HG03575 (cell line): ENCODE results near the gene RABGAP1L.
"Not testable (repeated sequence)": the region's sequence is repeated elsewhere in the genome, so short reads cannot be mapped to it uniquely, and the experiment has no call there.

Experiments used
- ATAC-seq: cut with Tn5 transposase; IDR thresholded peaks from one replicate; pipeline ENCODE4 v1.9.1; 2021; ENCODE audit not compliant: unreplicated experiment, insufficient number of reproducible peaks, low FRiP score; ENCODE audit errors: extremely low read depth

RABGAP1L gene

GRCh38 chr1:174152427-174152826, 6.9 kb upstream of the RABGAP1L start:
- ATAC-seq = no peak

GRCh38 chr1:174153085-174153824, 6.1 kb upstream of the RABGAP1L start:
- ATAC-seq = peak; percentile 38

GRCh38 chr1:174153825-174154107, 5.6 kb upstream of the RABGAP1L start:
- no peak for ATAC-seq

GRCh38 chr1:174156437-174156836, 2.9 kb upstream of the RABGAP1L start:
- no peak for ATAC-seq

- peak; percentile 28 for ATAC-seq
Observed at GRCh38 chr1:174157157-174157806, 2.0 kb upstream of the RABGAP1L start.

GRCh38 chr1:174158767-174159251, 511 bp upstream of the RABGAP1L start:
- ATAC-seq = no peak

- no peak for ATAC-seq
Observed at GRCh38 chr1:174160109-174160473, 771 bp downstream of the RABGAP1L start.

- ATAC-seq = no peak
Observed at GRCh38 chr1:174160603-174161002, 1.3 kb downstream of the RABGAP1L start.

GRCh38 chr1:174161813-174162212, 2.5 kb downstream of the RABGAP1L start:
- ATAC-seq = no peak

GRCh38 chr1:174164826-174165225, 5.5 kb downstream of the RABGAP1L start:
- ATAC-seq = no peak

GRCh38 chr1:174165471-174166137, 6.3 kb downstream of the RABGAP1L start:
- no peak for ATAC-seq

GRCh38 chr1:174166530-174167264, 7.4 kb downstream of the RABGAP1L start:
- ATAC-seq = no peak

GRCh38 chr1:174167265-174167803, 8.0 kb downstream of the RABGAP1L start:
- ATAC-seq = no peak

- no peak for ATAC-seq
Observed at GRCh38 chr1:174169342-174169741, 10.0 kb downstream of the RABGAP1L start.

GRCh38 chr1:174171073-174171472, 11.8 kb downstream of the RABGAP1L start:
- ATAC-seq = no peak

GRCh38 chr1:174174461-174175329, 15.4 kb downstream of the RABGAP1L start:
- no peak for ATAC-seq

GRCh38 chr1:174178459-174178858, 19.1 kb downstream of the RABGAP1L start:
- ATAC-seq = not testable (repeated sequence)

GRCh38 chr1:174189428-174190062, 30.2 kb downstream of the RABGAP1L start:
- no peak for ATAC-seq
